CD14-positive monocyte (primary cell): ENCODE results near the gene FAM168A. TPM values are rescaled to one million over a fixed set of nuclear protein-coding genes. Genes with fewer than 3 reads are reported as not detected.
A peak's percentile ranks its signal among the peaks of the same experiment; 100 is the strongest.

ENCODE experiments used
- DNase-seq, 3 donors: peaks; one replicate each; pipeline ENCODE4 v3.0.0-alpha.2; 2011 to 2022
- H2AFZ ChIP-seq: 2 replicates; pipeline ENCODE4 v1.6.0; 2012; ENCODE audit warnings: mild to moderate bottlenecking, low read depth, low read length, inconsistent platforms; ENCODE audit not compliant: insufficient read depth, poor library complexity, severe bottlenecking
- H3K27ac ChIP-seq, 2 donors: 1 replicate in 1 of 2; 2 replicates in 1 of 2; pipeline ENCODE4 v1.5.1; 2012 to 2013; ENCODE audit warnings: low read length in 2 of 2, control low read depth in 1 of 2, inconsistent platforms in 1 of 2, low read depth in 1 of 2, mild to moderate bottlenecking in 1 of 2
- H3K27me3 ChIP-seq, 2 donors: one replicate each; pipeline versions ENCODE4 v1.6.0 to v1.6.1; 2011 to 2013; ENCODE audit warnings: low read length in 2 of 2; ENCODE audit not compliant: control insufficient read depth in 2 of 2, insufficient read depth in 2 of 2
- H3K36me3 ChIP-seq, 2 donors: replicated peaks in 1 of 2; 1 replicate in 1 of 2; 2 replicates in 1 of 2; pipeline versions ENCODE4 v1.5.1 to v1.6.1; 2012 to 2013; ENCODE audit warnings: low read length in 2 of 2, control low read depth in 1 of 2, inconsistent platforms in 1 of 2, mild to moderate bottlenecking in 1 of 2; ENCODE audit not compliant: insufficient read depth in 2 of 2, control insufficient read depth in 1 of 2
- H3K4me1 ChIP-seq, 2 donors: 1 replicate in 1 of 2; 2 replicates in 1 of 2; pipeline versions ENCODE4 v1.5.1 to v1.6.1; 2012 to 2013; ENCODE audit warnings: low read length in 2 of 2, control low read depth in 1 of 2, inconsistent platforms in 1 of 2, mild to moderate bottlenecking in 1 of 2, moderate library complexity in 1 of 2; ENCODE audit not compliant: insufficient read depth in 2 of 2, control insufficient read depth in 1 of 2
- H3K4me2 ChIP-seq: replicated peaks from 2 replicates; pipeline ENCODE3; 2012; ENCODE audit warnings: low read length, moderate library complexity, mild to moderate bottlenecking; ENCODE audit not compliant: poor library complexity, severe bottlenecking; ENCODE audit errors: extremely low read depth
- H3K4me3 ChIP-seq, 3 experiments: fragments of 200-600 bp in 1 of 3; sonication (generic) in 1 of 3; replicated peaks in 1 of 3; 1 replicate in 2 of 3; 2 replicates in 1 of 3; pipeline ENCODE4 v1.5.1; 2011 to 2013; ENCODE audit warnings: low read length in 3 of 3, mild to moderate bottlenecking in 3 of 3, control low read depth in 2 of 3, low read depth in 2 of 3, inconsistent platforms in 1 of 3, moderate library complexity in 1 of 3
- H3K79me2 ChIP-seq: 2 replicates; pipeline ENCODE4 v1.6.0; 2012; ENCODE audit warnings: mild to moderate bottlenecking, control low read depth, inconsistent platforms, low read length, moderate library complexity; ENCODE audit not compliant: insufficient read depth
- H3K9ac ChIP-seq: 2 replicates; pipeline ENCODE4 v1.6.0; 2017; ENCODE audit warnings: low read length, mild to moderate bottlenecking; ENCODE audit not compliant: insufficient read depth, poor library complexity, severe bottlenecking
- H3K9me3 ChIP-seq, 2 donors: replicated peaks in 1 of 2; 1 replicate in 1 of 2; 2 replicates in 1 of 2; pipeline versions ENCODE4 v1.5.1 to v1.6.1; 2012 to 2013; ENCODE audit warnings: low read length in 2 of 2, control low read depth in 1 of 2; ENCODE audit not compliant: control insufficient read depth in 1 of 2, insufficient read depth in 1 of 2
- H4K20me1 ChIP-seq: 2 replicates; pipeline ENCODE4 v1.6.0; 2012; ENCODE audit warnings: mild to moderate bottlenecking, low read length, control low read depth, moderate library complexity; ENCODE audit not compliant: insufficient read depth
- H3K27ac Mint-ChIP-seq, 7 donors: one replicate each; pipeline ENCODE4 v1.8.0; 2020; ENCODE audit warnings: mild to moderate bottlenecking in 7 of 7, mixed read lengths in 7 of 7, moderate library complexity in 6 of 7, inconsistent platforms in 2 of 7
- H3K27me3 Mint-ChIP-seq, 3 donors: one replicate each; pipeline ENCODE4 v1.8.0; 2021 to 2022; ENCODE audit warnings: low read depth in 3 of 3, mild to moderate bottlenecking in 3 of 3, mixed read lengths in 3 of 3, moderate library complexity in 3 of 3, inconsistent platforms in 1 of 3
- H3K36me3 Mint-ChIP-seq, 2 donors: one replicate each; pipeline ENCODE4 v1.8.0; 2020; ENCODE audit warnings: mixed read lengths in 2 of 2, inconsistent platforms in 1 of 2, mild to moderate bottlenecking in 1 of 2
- H3K4me1 Mint-ChIP-seq: one replicate; pipeline ENCODE4 v1.8.0; 2020; ENCODE audit warnings: mild to moderate bottlenecking, mixed read lengths
- H3K4me3 Mint-ChIP-seq, 2 donors: one replicate each; pipeline ENCODE4 v1.8.0; 2020; ENCODE audit warnings: mild to moderate bottlenecking in 2 of 2, mixed read lengths in 2 of 2, moderate library complexity in 1 of 2
- H3K9me3 Mint-ChIP-seq, 7 donors: one replicate each; pipeline ENCODE4 v1.8.0; 2020 to 2022; ENCODE audit warnings: mixed read lengths in 7 of 7, mild to moderate bottlenecking in 6 of 7, moderate library complexity in 6 of 7, inconsistent platforms in 2 of 7
- CTCF ChIP-seq: fragments of 200-600 bp; IDR thresholded peaks from one replicate; pipeline ENCODE4 v1.8.0; 2022; ENCODE audit warnings: antibody characterized with exemption, mild to moderate bottlenecking
- WGBS: methylation state at CpG from one replicate; pipeline ENCODE4 v1.1.5; 2013; ENCODE audit warnings: missing lambda C conversion rate; ENCODE audit not compliant: insufficient coverage; 5-methylcytosine and 5-hydroxymethylcytosine counted together
- intact Hi-C, 2 donors: fragments of 100-400 bp; cut with micrococcal nuclease; formaldehyde crosslinking; loops; one replicate each; pipeline versions ENCODE4 v1.15.0 to v1.15.1; 2023
- polyA plus RNA-seq, 3 donors: library from polyadenylated mRNA; depleted of rRNA in 1 of 3; unstranded in 2 of 3; stranded (reverse) in 1 of 3; fragments of 300-500 nt in 2 of 3; fragments of >200 nt in 1 of 3; fragmentation: Illumina TruSeq in 2 of 3; gene quantifications; 1 replicate in 2 of 3; 2 replicates in 1 of 3; pipeline ENCODE4 v1.2.3, GENCODE V29; 2012 to 2021

Gene FAM168A
- polyA plus RNA-seq, 3 donors = 1.4 to 13.3 (median 2.1) TPM

DNA sequence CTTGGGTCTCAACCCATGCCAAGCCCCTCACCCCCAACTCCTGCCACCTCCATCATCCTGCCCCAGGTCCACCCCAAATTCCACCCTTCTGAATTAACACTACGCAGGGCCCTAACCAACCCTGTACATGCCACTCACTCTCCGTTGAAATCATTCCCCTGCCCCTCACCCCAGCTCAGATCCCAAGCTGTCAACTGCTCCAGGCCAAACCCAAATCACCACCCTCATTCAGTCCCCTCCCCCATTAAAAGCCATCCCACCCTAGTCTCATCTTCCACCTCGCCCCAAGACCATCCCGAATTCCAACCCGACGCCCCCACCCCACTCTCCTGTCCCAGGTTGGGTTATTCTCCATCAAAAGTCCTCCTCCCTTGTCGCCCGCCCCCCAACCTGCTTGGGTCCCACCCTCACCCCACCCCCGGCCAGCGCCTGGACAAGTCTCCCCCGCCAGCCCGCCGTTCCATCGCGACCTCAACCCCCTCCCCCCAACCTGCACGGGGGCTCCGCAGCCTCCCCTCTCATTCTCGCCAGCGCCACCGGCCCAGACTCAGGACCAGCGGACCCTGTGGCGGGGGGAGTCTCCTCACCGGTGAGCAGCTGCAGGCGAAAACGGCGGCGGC is 466 bp downstream of the FAM168A start:
- Mint-ChIP-seq H3K4me3 (peak overlapping the region; percentile 89 to 93), H3K36me3 (peaks cover 5% of the 10 kb centered on the region in 2 donors), H3K9me3 (peaks cover 0 to 3% (median 0%) of the 10 kb centered on the region in 7 donors), H3K27ac (peak overlapping the region in 6 of 7 donors; percentile 80 to 94 (median 92)), H3K4me1 (peaks cover 35% of the 10 kb centered on the region), H3K27me3 (peaks cover 0 to 2% (median 0%) of the 10 kb centered on the region in 3 donors)
- Histone ChIP-seq H3K36me3 (no peaks in the 10 kb centered on the region), H2AFZ (peak overlapping the region; percentile 94), H3K27me3 (no peaks in the 10 kb centered on the region), H3K9me3 (no peaks in the 10 kb centered on the region), H3K79me2 (peaks cover 53% of the 10 kb centered on the region), H3K4me1 (peaks cover 16 to 24% of the 10 kb centered on the region in 2 donors), H3K4me3 (peak overlapping the region; percentile 86 to 98 (median 97)), H4K20me1 (peaks cover 11% of the 10 kb centered on the region), H3K27ac (peak overlapping the region in 1 of 2 donors; percentile 88), H3K4me2 (peak overlapping the region; percentile 81), H3K9ac (peak overlapping the region; percentile 77)
- WGBS = 4% methylated on average over 20 of the region's 27 CpGs
- peak in 1 of 3 donors; percentile 7 for DNase-seq
- intact Hi-C loops = loop anchor here (5.0 to 10.0 kb wide), 3 partner anchors 130 to 173 kb away; no protein-coding TSS in a partner anchor
- TF ChIP-seq CTCF = no peak

DNA sequence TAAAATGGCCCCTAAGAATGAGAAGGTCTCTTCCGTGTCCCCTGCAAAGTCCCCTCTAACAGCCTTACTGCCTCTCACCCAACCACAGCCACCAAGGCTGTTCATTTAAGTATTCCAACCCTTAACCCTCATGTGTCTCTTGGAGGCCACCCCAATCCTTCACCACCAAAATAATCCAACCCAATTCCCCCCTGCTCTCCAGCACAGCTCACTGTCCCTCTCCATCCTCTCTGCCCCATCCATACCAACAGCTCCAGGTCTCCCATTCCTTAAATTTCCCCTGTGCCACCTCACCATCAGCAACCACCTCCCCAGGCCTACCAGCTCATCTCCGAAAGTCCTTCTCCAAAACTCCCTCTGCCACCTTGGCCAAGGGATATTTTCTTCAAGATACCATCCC is 1.4 kb downstream of the FAM168A start:
- H3K36me3 Mint-ChIP-seq = peaks cover 5 to 6% of the 10 kb centered on the region in 2 donors
- Histone ChIP-seq H3K27ac (no peak overlapping the region), H4K20me1 (peaks cover 14% of the 10 kb centered on the region), H3K27me3 (no peaks in the 10 kb centered on the region), H2AFZ (no peak overlapping the region), H3K79me2 (peaks cover 62% of the 10 kb centered on the region), H3K4me3 (peak overlapping the region in 1 of 3 experiments; percentile 98), H3K4me1 (peaks cover 16 to 24% of the 10 kb centered on the region in 2 donors), H3K9me3 (no peaks in the 10 kb centered on the region), H3K9ac (no peak overlapping the region), H3K36me3 (no peaks in the 10 kb centered on the region), H3K4me2 (peak overlapping the region; percentile 81)
- 100% methylated on average over 2 of the region's 2 CpGs for WGBS
- DNase-seq = no peak
- H3K4me1 Mint-ChIP-seq = peaks cover 37% of the 10 kb centered on the region
- peak overlapping the region in 2 of 7 donors; percentile 80 to 92 for H3K27ac Mint-ChIP-seq
- H3K9me3 Mint-ChIP-seq = peaks cover 0 to 3% (median 0%) of the 10 kb centered on the region in 7 donors
- peaks cover 0 to 2% (median 0%) of the 10 kb centered on the region in 3 donors for H3K27me3 Mint-ChIP-seq
- no peak for TF ChIP-seq CTCF
- H3K4me3 Mint-ChIP-seq = peak overlapping the region; percentile 89 to 93
- intact Hi-C loops = loop anchor here (5.0 to 10.0 kb wide), 3 partner anchors 129 to 172 kb away; no protein-coding TSS in a partner anchor
